Measurements from ENCODE around the gene HSPA4.

Gene HSPA4

GRCh38 chr5:133079048-133079447 is 27.2 kb downstream of the HSPA4 start:
- Histone ChIP-seq H3K36me3 (replicated peaks; ENCODE audit: low read depth, low read length) (peaks cover 26% of the 10 kb centered on the region), H4K20me1 (ENCODE audit: insufficient read depth, low read length) (no peaks in the 10 kb centered on the region), H3K4me2 (ENCODE audit: low read length) (no peak overlapping the region), H3K27me3 (ENCODE audit: low read depth, low read length) (no peaks in the 10 kb centered on the region), H3K9ac (ENCODE audit: low read length) (no peak overlapping the region), H3K9me3 (ENCODE audit: insufficient read depth, low read length) (no peaks in the 10 kb centered on the region), H2AFZ (ENCODE audit: low read depth, low read length) (no peak overlapping the region), H3K79me2 (ENCODE audit: low read length) (peaks cover 62% of the 10 kb centered on the region), H3K4me3 (ENCODE audit: low read length) (no peak overlapping the region), H3K27ac (ENCODE audit: low read length) (no peak overlapping the region), H3K4me1 (ENCODE audit: low read length) (no peaks in the 10 kb centered on the region)
- TF ChIP-seq EZH2phosphoT487 (IDR thresholded peaks at IDR 0.05; ENCODE audit: low read depth), result no peak
- TF ChIP-seq CTCF (IDR thresholded peaks at IDR 0.05; ENCODE audit: low read depth, low read length), result no peak

DNA sequence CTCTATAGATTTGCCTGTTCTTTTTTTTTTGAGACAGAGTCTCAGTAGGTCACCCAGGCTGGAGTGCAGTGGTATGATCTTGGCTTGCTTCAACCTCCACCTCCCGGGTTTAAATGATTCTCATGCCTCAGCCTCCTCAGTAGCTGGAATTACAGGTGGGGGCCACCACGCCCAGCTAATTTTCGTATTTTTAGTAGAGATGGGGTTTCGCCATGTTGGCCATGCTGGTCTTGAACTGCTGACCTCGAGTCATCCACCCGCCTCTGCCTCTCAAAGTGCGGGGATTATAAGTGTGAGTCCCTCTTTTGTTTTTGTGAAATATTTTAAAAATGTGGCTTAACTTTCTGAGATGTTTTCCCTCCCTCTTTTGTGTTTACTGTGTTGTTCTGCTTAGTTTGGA is 29.2 kb downstream of the HSPA4 start:
- no peaks in the 10 kb centered on the region for H3K4me1 ChIP-seq (ENCODE audit: low read length)
- H3K79me2 ChIP-seq (ENCODE audit: low read length), result peaks cover 71% of the 10 kb centered on the region
- no peaks in the 10 kb centered on the region for H4K20me1 ChIP-seq (ENCODE audit: insufficient read depth, low read length)
- H3K36me3 ChIP-seq (replicated peaks; ENCODE audit: low read depth, low read length), result peaks cover 21% of the 10 kb centered on the region
- no peak overlapping the region for H2AFZ ChIP-seq (ENCODE audit: low read depth, low read length)
- no peaks in the 10 kb centered on the region for H3K27me3 ChIP-seq (ENCODE audit: low read depth, low read length)
- H3K27ac ChIP-seq (ENCODE audit: low read length), result no peak overlapping the region
- no peak overlapping the region for H3K4me2 ChIP-seq (ENCODE audit: low read length)
- H3K9me3 ChIP-seq (ENCODE audit: insufficient read depth, low read length), result no peaks in the 10 kb centered on the region
- TF ChIP-seq EZH2phosphoT487 (IDR thresholded peaks at IDR 0.05; ENCODE audit: low read depth), result no peak
- TF ChIP-seq CTCF (IDR thresholded peaks at IDR 0.05; ENCODE audit: low read depth, low read length), result no peak
- H3K4me3 ChIP-seq (ENCODE audit: low read length), result no peak overlapping the region
- H3K9ac ChIP-seq (ENCODE audit: low read length), result no peak overlapping the region

DNA sequence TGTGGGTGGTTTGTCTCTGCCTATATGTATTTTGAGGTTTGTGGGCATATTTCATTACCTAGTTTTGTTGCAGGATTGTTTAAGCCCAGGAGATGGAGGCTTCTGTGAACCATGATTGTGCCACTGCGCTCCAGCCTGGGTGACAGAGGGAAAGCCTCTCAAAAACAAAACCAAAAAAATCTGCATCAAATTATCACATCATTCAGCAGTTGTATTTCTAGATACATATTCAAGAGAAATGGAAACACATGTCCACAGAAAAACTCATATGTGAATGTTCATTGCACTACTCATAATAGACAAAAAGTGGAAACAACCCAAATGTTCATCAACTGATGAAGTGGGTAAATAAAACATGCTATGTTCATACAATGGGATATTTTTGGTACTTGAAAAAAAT is 29.9 kb downstream of the HSPA4 start:
- Histone ChIP-seq H3K9ac (ENCODE audit: low read length) (no peak overlapping the region), H3K36me3 (replicated peaks; ENCODE audit: low read depth, low read length) (peaks cover 20% of the 10 kb centered on the region), H3K4me2 (ENCODE audit: low read length) (no peak overlapping the region), H3K27ac (ENCODE audit: low read length) (no peak overlapping the region), H3K4me3 (ENCODE audit: low read length) (no peak overlapping the region), H3K4me1 (ENCODE audit: low read length) (no peaks in the 10 kb centered on the region), H3K9me3 (ENCODE audit: insufficient read depth, low read length) (no peaks in the 10 kb centered on the region), H3K79me2 (ENCODE audit: low read length) (peaks cover 71% of the 10 kb centered on the region), H2AFZ (ENCODE audit: low read depth, low read length) (no peak overlapping the region), H3K27me3 (ENCODE audit: low read depth, low read length) (no peaks in the 10 kb centered on the region), H4K20me1 (ENCODE audit: insufficient read depth, low read length) (no peaks in the 10 kb centered on the region)
- TF ChIP-seq EZH2phosphoT487 (IDR thresholded peaks at IDR 0.05; ENCODE audit: low read depth) (no peak), CTCF (IDR thresholded peaks at IDR 0.05; ENCODE audit: low read depth, low read length) (no peak)

- Histone ChIP-seq H3K4me1 (ENCODE audit: low read length) (no peaks in the 10 kb centered on the region), H3K4me2 (ENCODE audit: low read length) (no peak overlapping the region), H4K20me1 (ENCODE audit: insufficient read depth, low read length) (no peaks in the 10 kb centered on the region), H2AFZ (ENCODE audit: low read depth, low read length) (no peak overlapping the region), H3K9ac (ENCODE audit: low read length) (no peak overlapping the region), H3K27me3 (ENCODE audit: low read depth, low read length) (no peaks in the 10 kb centered on the region), H3K36me3 (replicated peaks; ENCODE audit: low read depth, low read length) (peaks cover 20% of the 10 kb centered on the region), H3K79me2 (ENCODE audit: low read length) (peaks cover 69% of the 10 kb centered on the region), H3K27ac (ENCODE audit: low read length) (no peak overlapping the region), H3K9me3 (ENCODE audit: insufficient read depth, low read length) (no peaks in the 10 kb centered on the region), H3K4me3 (ENCODE audit: low read length) (no peak overlapping the region)
- TF ChIP-seq CTCF (IDR thresholded peaks at IDR 0.05; ENCODE audit: low read depth, low read length), result no peak
- TF ChIP-seq EZH2phosphoT487 (IDR thresholded peaks at IDR 0.05; ENCODE audit: low read depth), result no peak
Measured at GRCh38 chr5:133082128-133082527, 30.3 kb downstream of the HSPA4 start.
